Measurements from ENCODE around the gene RAB26.

RAB26 gene

GRCh38 chr16:2179576-2179975 lies 31.2 kb downstream of the RAB26 start:
- Histone ChIP-seq H3K36me3 (ENCODE audit: control insufficient read depth, low read depth, low read length) (peaks cover 15% of the 10 kb centered on the region), H3K4me3 (ENCODE audit: low read length) (no peak overlapping the region), H3K27ac (ENCODE audit: low read length) (no peak overlapping the region), H3K9ac (ENCODE audit: low read length) (no peak overlapping the region), H3K9me3 (ENCODE audit: control insufficient read depth, low read depth, low read length) (no peaks in the 10 kb centered on the region), H3K4me1 (ENCODE audit: control insufficient read depth, low read depth, low read length) (no peaks in the 10 kb centered on the region), H3K27me3 (ENCODE audit: control insufficient read depth, insufficient read depth, low read length) (no peaks in the 10 kb centered on the region)

- H3K36me3 ChIP-seq (ENCODE audit: control insufficient read depth, low read depth, low read length) = peaks cover 8% of the 10 kb centered on the region
- no peak overlapping the region for H3K9ac ChIP-seq (ENCODE audit: low read length)
- no peaks in the 10 kb centered on the region for H3K4me1 ChIP-seq (ENCODE audit: control insufficient read depth, low read depth, low read length)
- H3K27ac ChIP-seq (ENCODE audit: low read length) = no peak overlapping the region
- no peaks in the 10 kb centered on the region for H3K9me3 ChIP-seq (ENCODE audit: control insufficient read depth, low read depth, low read length)
- no peaks in the 10 kb centered on the region for H3K27me3 ChIP-seq (ENCODE audit: control insufficient read depth, insufficient read depth, low read length)
- H3K4me3 ChIP-seq (ENCODE audit: low read length) = no peak overlapping the region
Observed at GRCh38 chr16:2180461-2180860, 32.0 kb downstream of the RAB26 start.

GRCh38 chr16:2180962-2181923 lies 32.8 kb downstream of the RAB26 start:
- H3K36me3 ChIP-seq (ENCODE audit: control insufficient read depth, low read depth, low read length) = peaks cover under 1% of the 10 kb centered on the region
- no peaks in the 10 kb centered on the region for H3K9me3 ChIP-seq (ENCODE audit: control insufficient read depth, low read depth, low read length)
- no peak overlapping the region for H3K4me3 ChIP-seq (ENCODE audit: low read length)
- no peak overlapping the region for H3K9ac ChIP-seq (ENCODE audit: low read length)
- H3K27ac ChIP-seq (ENCODE audit: low read length) = no peak overlapping the region
- no peaks in the 10 kb centered on the region for H3K27me3 ChIP-seq (ENCODE audit: control insufficient read depth, insufficient read depth, low read length)
- H3K4me1 ChIP-seq (ENCODE audit: control insufficient read depth, low read depth, low read length) = no peaks in the 10 kb centered on the region

DNA sequence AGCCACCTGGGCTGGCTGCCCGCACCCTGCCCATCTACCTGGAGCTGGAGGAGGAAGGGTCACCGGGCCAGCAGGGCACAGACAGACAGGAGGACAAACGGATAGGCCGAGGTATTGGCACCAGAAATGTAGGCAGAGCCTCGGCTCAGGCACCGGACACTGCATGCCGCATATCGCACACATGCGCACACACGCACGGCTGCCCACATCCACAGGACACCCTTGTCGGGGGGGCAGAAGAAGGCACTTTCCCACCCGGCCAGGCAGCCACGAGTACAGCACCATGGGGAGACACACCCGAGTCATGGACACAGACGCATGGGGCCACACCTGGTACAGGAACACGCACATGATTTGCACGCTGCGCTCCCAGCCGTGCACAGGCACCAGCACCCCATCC lies 33.5 kb downstream of the RAB26 start:
- no peak overlapping the region for H3K9ac ChIP-seq (ENCODE audit: low read length)
- no peaks in the 10 kb centered on the region for H3K4me1 ChIP-seq (ENCODE audit: control insufficient read depth, low read depth, low read length)
- no peak overlapping the region for H3K27ac ChIP-seq (ENCODE audit: low read length)
- no peak overlapping the region for H3K4me3 ChIP-seq (ENCODE audit: low read length)
- no peaks in the 10 kb centered on the region for H3K9me3 ChIP-seq (ENCODE audit: control insufficient read depth, low read depth, low read length)
- no peaks in the 10 kb centered on the region for H3K36me3 ChIP-seq (ENCODE audit: control insufficient read depth, low read depth, low read length)
- H3K27me3 ChIP-seq (ENCODE audit: control insufficient read depth, insufficient read depth, low read length) = no peaks in the 10 kb centered on the region

- H3K27me3 ChIP-seq (ENCODE audit: control insufficient read depth, insufficient read depth, low read length) = no peaks in the 10 kb centered on the region
- H3K4me3 ChIP-seq (ENCODE audit: low read length) = no peak overlapping the region
- no peaks in the 10 kb centered on the region for H3K9me3 ChIP-seq (ENCODE audit: control insufficient read depth, low read depth, low read length)
- no peaks in the 10 kb centered on the region for H3K4me1 ChIP-seq (ENCODE audit: control insufficient read depth, low read depth, low read length)
- no peak overlapping the region for H3K9ac ChIP-seq (ENCODE audit: low read length)
- H3K27ac ChIP-seq (ENCODE audit: low read length) = no peak overlapping the region
- H3K36me3 ChIP-seq (ENCODE audit: control insufficient read depth, low read depth, low read length) = no peaks in the 10 kb centered on the region
Observed at GRCh38 chr16:2183671-2184070, 35.2 kb downstream of the RAB26 start.

- H3K4me3 ChIP-seq (ENCODE audit: low read length) = no peak overlapping the region
- no peak overlapping the region for H3K9ac ChIP-seq (ENCODE audit: low read length)
- H3K4me1 ChIP-seq (ENCODE audit: control insufficient read depth, low read depth, low read length) = no peaks in the 10 kb centered on the region
- H3K27ac ChIP-seq (ENCODE audit: low read length) = no peak overlapping the region
- no peaks in the 10 kb centered on the region for H3K27me3 ChIP-seq (ENCODE audit: control insufficient read depth, insufficient read depth, low read length)
- no peaks in the 10 kb centered on the region for H3K36me3 ChIP-seq (ENCODE audit: control insufficient read depth, low read depth, low read length)
- no peaks in the 10 kb centered on the region for H3K9me3 ChIP-seq (ENCODE audit: control insufficient read depth, low read depth, low read length)
Observed at GRCh38 chr16:2184346-2184745, 35.9 kb downstream of the RAB26 start.

GRCh38 chr16:2184962-2185361 lies 36.5 kb downstream of the RAB26 start:
- Histone ChIP-seq H3K4me1 (ENCODE audit: control insufficient read depth, low read depth, low read length) (no peaks in the 10 kb centered on the region), H3K36me3 (ENCODE audit: control insufficient read depth, low read depth, low read length) (no peaks in the 10 kb centered on the region), H3K27ac (ENCODE audit: low read length) (no peak overlapping the region), H3K9me3 (ENCODE audit: control insufficient read depth, low read depth, low read length) (no peaks in the 10 kb centered on the region), H3K9ac (ENCODE audit: low read length) (no peak overlapping the region), H3K4me3 (ENCODE audit: low read length) (no peak overlapping the region), H3K27me3 (ENCODE audit: control insufficient read depth, insufficient read depth, low read length) (no peaks in the 10 kb centered on the region)

- H3K9ac ChIP-seq (ENCODE audit: low read length) = no peak overlapping the region
- no peaks in the 10 kb centered on the region for H3K4me1 ChIP-seq (ENCODE audit: control insufficient read depth, low read depth, low read length)
- H3K27ac ChIP-seq (ENCODE audit: low read length) = no peak overlapping the region
- no peaks in the 10 kb centered on the region for H3K27me3 ChIP-seq (ENCODE audit: control insufficient read depth, insufficient read depth, low read length)
- no peaks in the 10 kb centered on the region for H3K36me3 ChIP-seq (ENCODE audit: control insufficient read depth, low read depth, low read length)
- no peak overlapping the region for H3K4me3 ChIP-seq (ENCODE audit: low read length)
- H3K9me3 ChIP-seq (ENCODE audit: control insufficient read depth, low read depth, low read length) = no peaks in the 10 kb centered on the region
Observed at GRCh38 chr16:2186064-2186463, 37.6 kb downstream of the RAB26 start.

DNA sequence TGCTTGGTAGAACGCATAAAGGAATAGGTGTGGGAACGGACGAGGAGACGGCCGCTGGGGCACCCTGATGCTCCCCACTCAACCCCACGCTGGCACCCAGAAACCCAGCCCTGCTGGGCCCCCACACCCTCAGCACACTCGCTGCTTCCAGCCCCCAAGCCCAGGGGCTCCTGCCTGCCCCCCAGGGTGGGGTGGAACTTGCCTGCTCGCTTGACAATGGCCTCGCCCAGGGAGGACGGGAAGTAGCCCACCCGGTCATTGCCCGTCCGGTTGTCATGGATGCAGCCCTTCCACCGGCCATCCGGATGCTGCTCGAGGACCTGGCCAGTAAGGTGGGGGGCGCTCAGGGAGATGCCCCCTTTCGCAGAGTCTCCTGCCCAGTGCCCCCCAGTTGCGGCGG lies 38.1 kb downstream of the RAB26 start:
- no peak overlapping the region for H3K27ac ChIP-seq (ENCODE audit: low read length)
- H3K27me3 ChIP-seq (ENCODE audit: control insufficient read depth, insufficient read depth, low read length) = no peaks in the 10 kb centered on the region
- no peak overlapping the region for H3K4me3 ChIP-seq (ENCODE audit: low read length)
- no peaks in the 10 kb centered on the region for H3K4me1 ChIP-seq (ENCODE audit: control insufficient read depth, low read depth, low read length)
- no peaks in the 10 kb centered on the region for H3K9me3 ChIP-seq (ENCODE audit: control insufficient read depth, low read depth, low read length)
- no peak overlapping the region for H3K9ac ChIP-seq (ENCODE audit: low read length)
- H3K36me3 ChIP-seq (ENCODE audit: control insufficient read depth, low read depth, low read length) = no peaks in the 10 kb centered on the region

DNA sequence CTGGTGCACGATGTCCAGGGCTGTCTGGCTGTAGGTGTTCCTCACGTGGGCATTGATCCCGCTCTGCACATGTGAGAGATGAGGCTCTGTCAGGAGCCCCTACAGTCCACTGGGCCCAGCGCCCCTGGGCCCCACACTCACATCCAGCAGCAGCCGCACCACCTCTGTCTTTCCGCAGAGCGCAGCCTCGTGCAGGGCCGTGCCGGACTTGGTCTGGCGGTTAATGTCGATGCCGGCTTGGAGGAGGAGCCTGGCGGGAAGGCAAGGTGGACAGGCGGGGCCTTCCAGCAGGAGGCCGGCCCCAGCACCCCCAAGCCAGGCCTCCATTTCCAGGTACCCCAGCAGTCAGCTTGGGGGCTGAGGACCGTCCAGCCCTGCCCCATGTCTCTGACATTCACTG lies 38.8 kb downstream of the RAB26 start:
- no peaks in the 10 kb centered on the region for H3K27me3 ChIP-seq (ENCODE audit: control insufficient read depth, insufficient read depth, low read length)
- H3K4me1 ChIP-seq (ENCODE audit: control insufficient read depth, low read depth, low read length) = no peaks in the 10 kb centered on the region
- no peak overlapping the region for H3K9ac ChIP-seq (ENCODE audit: low read length)
- H3K4me3 ChIP-seq (ENCODE audit: low read length) = no peak overlapping the region
- no peaks in the 10 kb centered on the region for H3K9me3 ChIP-seq (ENCODE audit: control insufficient read depth, low read depth, low read length)
- no peak overlapping the region for H3K27ac ChIP-seq (ENCODE audit: low read length)
- no peaks in the 10 kb centered on the region for H3K36me3 ChIP-seq (ENCODE audit: control insufficient read depth, low read depth, low read length)

DNA sequence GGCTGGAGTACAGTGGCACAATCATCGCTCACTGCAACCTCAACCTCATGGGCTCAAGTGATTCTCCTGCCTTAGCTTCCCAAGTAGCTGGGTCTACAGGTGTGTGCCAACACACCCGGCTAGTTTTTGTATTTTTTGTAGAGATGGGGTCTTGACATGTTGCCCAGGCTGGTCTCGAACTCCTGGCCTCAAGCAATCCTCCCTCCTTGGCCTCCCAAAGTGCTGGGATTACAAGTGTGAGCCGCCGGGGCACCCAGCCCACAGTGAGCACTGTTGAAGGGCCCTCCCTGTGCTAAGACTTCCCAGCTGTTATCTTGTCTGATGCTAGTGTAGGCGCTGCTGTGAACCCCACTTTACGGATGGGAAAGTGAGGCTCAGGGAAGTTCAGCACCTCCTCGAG lies 40.0 kb downstream of the RAB26 start:
- H3K27ac ChIP-seq (ENCODE audit: low read length) = no peak overlapping the region
- H3K36me3 ChIP-seq (ENCODE audit: control insufficient read depth, low read depth, low read length) = no peaks in the 10 kb centered on the region
- H3K4me3 ChIP-seq (ENCODE audit: low read length) = no peak overlapping the region
- no peaks in the 10 kb centered on the region for H3K9me3 ChIP-seq (ENCODE audit: control insufficient read depth, low read depth, low read length)
- no peaks in the 10 kb centered on the region for H3K27me3 ChIP-seq (ENCODE audit: control insufficient read depth, insufficient read depth, low read length)
- no peak overlapping the region for H3K9ac ChIP-seq (ENCODE audit: low read length)
- H3K4me1 ChIP-seq (ENCODE audit: control insufficient read depth, low read depth, low read length) = no peaks in the 10 kb centered on the region

DNA sequence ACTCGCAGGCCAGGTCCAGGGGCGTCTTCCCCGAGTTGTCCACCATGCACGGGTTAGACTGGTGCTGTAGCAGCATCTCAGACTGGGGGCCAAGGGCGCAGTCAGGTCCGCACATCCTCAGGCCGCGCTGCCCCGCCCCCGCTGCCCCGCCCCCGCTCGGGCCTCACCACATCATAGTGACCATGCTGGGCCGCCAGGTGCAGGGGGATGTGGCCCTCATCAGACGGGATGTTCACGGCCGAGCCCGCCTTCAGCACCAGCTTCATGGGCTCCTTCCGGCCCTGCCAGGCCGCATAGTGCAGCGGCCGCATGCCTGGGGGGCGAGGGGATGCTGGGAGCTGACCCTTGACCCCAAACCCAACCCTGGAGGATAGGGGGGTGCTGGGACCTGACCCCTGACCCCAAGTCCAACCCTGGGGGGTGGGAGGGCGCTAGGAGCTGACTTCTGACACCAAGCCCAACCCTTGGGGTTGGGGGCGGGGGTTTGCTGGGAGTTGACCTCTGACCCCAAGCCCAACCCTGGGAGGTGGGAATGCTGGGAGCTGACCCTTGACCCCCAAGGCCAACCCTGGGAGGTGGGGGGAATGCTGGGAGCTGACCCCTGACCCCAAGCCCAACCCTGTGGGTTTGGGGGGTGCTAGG lies 40.9 kb downstream of the RAB26 start:
- Histone ChIP-seq H3K27me3 (ENCODE audit: control insufficient read depth, insufficient read depth, low read length) (no peaks in the 10 kb centered on the region), H3K9ac (ENCODE audit: low read length) (no peak overlapping the region), H3K27ac (ENCODE audit: low read length) (no peak overlapping the region), H3K36me3 (ENCODE audit: control insufficient read depth, low read depth, low read length) (no peaks in the 10 kb centered on the region), H3K4me3 (ENCODE audit: low read length) (no peak overlapping the region), H3K4me1 (ENCODE audit: control insufficient read depth, low read depth, low read length) (no peaks in the 10 kb centered on the region), H3K9me3 (ENCODE audit: control insufficient read depth, low read depth, low read length) (no peaks in the 10 kb centered on the region)

All from iPS-18a (cell line).